ENCODE results near the gene BET1L.

The BET1L gene

GRCh38 chr11:213111-213510 is 5.9 kb upstream of the BET1L start:
- no peak for DNase-seq (ENCODE audit: low spot score)
- TF ChIP-seq CTCF (IDR thresholded peaks at IDR 0.05; ENCODE audit: extremely low read depth, missing control alignments), result no peak

GRCh38 chr11:212150-213100 is 5.2 kb upstream of the BET1L start:
- DNase-seq (ENCODE audit: low spot score), result no peak
- no peak for TF ChIP-seq CTCF (IDR thresholded peaks at IDR 0.05; ENCODE audit: extremely low read depth, missing control alignments)

DNA sequence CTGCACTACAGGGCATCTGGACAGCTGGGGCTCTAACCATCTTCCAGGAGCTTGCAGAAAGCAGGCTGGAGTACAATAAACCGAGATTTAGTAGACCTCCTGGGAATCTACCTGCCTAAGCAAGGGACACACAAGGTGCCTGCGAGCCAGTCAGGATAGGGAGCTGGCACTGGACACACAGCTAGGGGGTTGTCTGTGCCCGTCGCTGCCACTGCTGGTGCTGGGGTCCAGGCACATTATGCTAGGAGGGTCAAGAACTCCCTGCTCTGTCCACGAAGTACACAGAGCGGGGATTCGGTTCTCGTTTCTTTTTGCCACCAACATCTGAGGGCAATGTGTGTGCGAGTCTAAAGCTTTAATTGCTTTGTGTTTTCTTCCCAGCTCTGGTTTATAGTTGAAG is 4.5 kb upstream of the BET1L start:
- no peak for DNase-seq (ENCODE audit: low spot score)
- no peak for TF ChIP-seq CTCF (IDR thresholded peaks at IDR 0.05; ENCODE audit: extremely low read depth, missing control alignments)

DNA sequence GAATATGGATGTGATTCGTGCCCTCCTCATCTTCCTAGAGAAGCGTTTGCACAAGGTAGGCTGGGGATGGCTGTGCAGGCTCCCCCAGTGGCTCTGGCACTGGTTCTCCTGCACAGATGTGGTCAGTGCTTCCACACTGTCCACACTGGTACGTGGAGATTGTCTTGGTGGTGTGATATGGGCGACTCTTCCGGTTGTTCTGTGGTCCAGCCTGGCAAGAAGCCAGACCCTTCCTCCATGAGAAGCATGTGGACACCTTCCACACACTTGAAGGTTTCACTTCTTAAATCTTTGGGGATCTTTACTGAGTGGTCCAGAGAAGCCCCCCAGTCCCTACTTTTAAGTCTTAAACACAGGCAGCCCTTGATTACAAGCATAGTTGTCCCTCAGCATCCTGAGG is 4.1 kb upstream of the BET1L start:
- no peak for TF ChIP-seq CTCF (IDR thresholded peaks at IDR 0.05; ENCODE audit: extremely low read depth, missing control alignments)
- DNase-seq (ENCODE audit: low spot score), result no peak

GRCh38 chr11:210803-211180 is 3.6 kb upstream of the BET1L start:
- no peak for TF ChIP-seq CTCF (IDR thresholded peaks at IDR 0.05; ENCODE audit: extremely low read depth, missing control alignments)
- DNase-seq (ENCODE audit: low spot score), result no peak

DNA sequence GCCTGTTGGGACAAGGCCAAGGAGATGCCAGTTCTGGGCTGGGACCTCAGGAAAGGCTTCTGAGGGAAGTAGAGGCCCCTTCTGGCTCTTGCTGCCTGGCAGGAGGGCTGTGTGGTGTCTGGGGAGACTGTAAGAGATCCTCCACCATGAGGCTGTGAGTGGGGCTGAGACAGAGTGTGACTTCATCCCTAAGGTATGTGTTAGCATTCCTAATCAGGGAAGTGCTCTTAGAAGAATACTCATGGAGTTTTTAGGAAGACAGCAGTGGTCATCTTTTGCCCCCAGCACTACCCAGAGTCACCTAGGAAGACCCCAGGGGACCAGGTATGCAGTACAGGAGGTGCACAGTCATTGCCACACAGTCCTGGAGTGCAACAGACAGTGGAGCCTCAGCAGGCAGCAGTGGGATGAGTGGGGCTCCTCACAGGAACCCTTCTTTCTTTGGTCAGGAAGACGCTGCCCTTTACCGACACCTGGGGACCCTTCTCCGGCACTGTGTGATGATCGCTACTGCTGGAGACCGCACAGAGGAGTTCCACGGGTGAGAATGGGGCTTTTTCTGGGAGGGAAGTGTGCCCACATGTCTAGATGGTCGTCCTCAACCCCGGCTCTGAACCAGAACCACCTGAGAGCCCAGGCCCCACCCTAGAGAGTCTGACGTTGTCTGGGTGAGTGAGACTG is 3.1 kb upstream of the BET1L start:
- TF ChIP-seq CTCF (IDR thresholded peaks at IDR 0.05; ENCODE audit: extremely low read depth, missing control alignments), result no peak
- no peak for DNase-seq (ENCODE audit: low spot score)
